Central memory CD8-positive, alpha-beta T cell (primary cell): Measurements from ENCODE around the gene CHMP2A.
A peak's percentile ranks its signal among the peaks of the same experiment; 100 is the strongest.

Experiments
- ATAC-seq: fragments of 150-1000 bp; cut with Tn5 transposase; replicated peaks from 2 replicates; pipeline ENCODE4 v1.10.0; 2022; ENCODE audit warnings: mild to moderate bottlenecking, moderate FRiP score, moderate number of reproducible peaks; ENCODE audit not compliant: poor library complexity, severe bottlenecking; ENCODE audit errors: extremely low read depth
- DNase-seq, 2 donors: peaks; one replicate each; pipeline ENCODE4 v3.0.0; 2021; ENCODE audit warnings: low spot score in 2 of 2
- H3K27ac Mint-ChIP-seq: one replicate; pipeline ENCODE4 v1.8.0; 2022; ENCODE audit warnings: low read depth, mild to moderate bottlenecking, moderate library complexity, mixed read lengths
- H3K27me3 Mint-ChIP-seq: one replicate; pipeline ENCODE4 v1.8.0; 2022; ENCODE audit warnings: mixed read lengths
- H3K36me3 Mint-ChIP-seq: one replicate; pipeline ENCODE4 v1.8.0; 2022; ENCODE audit warnings: mild to moderate bottlenecking, moderate library complexity, mixed read lengths; ENCODE audit not compliant: insufficient read depth
- H3K4me1 Mint-ChIP-seq: one replicate; pipeline ENCODE4 v1.8.0; 2022; ENCODE audit warnings: mixed read lengths
- H3K4me3 Mint-ChIP-seq: one replicate; pipeline ENCODE4 v1.8.0; 2022; ENCODE audit warnings: mild to moderate bottlenecking, moderate library complexity, mixed read lengths
- H3K9me3 Mint-ChIP-seq: one replicate; pipeline ENCODE4 v1.8.0; 2022; ENCODE audit warnings: mixed read lengths

The CHMP2A gene

DNA sequence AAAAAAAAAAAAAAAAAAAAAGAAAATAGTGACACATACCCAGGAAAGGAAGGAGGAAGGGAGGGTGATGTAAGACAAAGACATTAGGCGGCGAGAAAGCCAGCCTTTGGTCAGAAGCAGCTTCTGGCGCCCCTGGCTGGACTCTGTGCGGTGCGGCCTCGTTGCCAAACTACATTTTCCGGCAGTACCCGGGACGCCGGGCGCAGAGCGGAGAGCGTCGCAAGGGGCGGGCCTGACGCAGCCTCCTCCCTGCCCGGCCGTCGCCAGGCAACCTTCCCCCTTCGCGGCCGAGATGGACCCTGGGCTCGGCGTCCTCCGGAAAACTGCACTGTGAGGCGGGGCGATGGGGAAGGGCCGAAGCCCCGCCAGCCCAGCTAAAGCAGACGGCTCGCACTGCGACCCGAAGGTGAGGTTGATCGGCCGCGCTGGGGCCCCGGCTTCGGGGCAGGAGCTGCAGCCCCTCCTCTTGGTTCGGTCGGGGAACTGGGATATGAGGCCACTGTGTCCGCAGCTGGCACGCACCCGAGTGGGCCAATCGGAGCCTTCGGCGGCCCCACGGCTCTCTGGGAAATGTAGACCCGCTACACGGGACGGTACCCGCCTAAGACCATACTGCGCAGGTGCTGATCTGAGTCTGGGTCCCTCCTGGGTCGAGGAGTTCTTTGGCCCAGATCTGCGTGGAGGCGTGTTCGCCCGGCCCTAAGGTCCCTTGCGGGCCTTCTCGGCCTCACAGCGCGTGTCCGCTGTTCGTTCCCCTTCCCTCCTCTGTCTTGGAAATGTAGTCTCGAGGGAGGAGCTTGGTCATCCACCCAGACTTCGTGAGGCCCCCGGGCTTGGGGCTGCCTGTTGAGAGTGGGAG lies 20.5 kb upstream of the CHMP2A start:
- peaks cover 42% of the 10 kb centered on the region for H3K4me1 Mint-ChIP-seq
- H3K27me3 Mint-ChIP-seq: no peaks in the 10 kb centered on the region
- H3K27ac Mint-ChIP-seq: peak overlapping the region; percentile 100
- peak overlapping the region; percentile 87 for H3K4me3 Mint-ChIP-seq
- H3K36me3 Mint-ChIP-seq: peaks cover 20% of the 10 kb centered on the region
- DNase-seq (peak; percentile 58), ATAC-seq (peak; percentile 22)
- H3K9me3 Mint-ChIP-seq: no peaks in the 10 kb centered on the region

DNA sequence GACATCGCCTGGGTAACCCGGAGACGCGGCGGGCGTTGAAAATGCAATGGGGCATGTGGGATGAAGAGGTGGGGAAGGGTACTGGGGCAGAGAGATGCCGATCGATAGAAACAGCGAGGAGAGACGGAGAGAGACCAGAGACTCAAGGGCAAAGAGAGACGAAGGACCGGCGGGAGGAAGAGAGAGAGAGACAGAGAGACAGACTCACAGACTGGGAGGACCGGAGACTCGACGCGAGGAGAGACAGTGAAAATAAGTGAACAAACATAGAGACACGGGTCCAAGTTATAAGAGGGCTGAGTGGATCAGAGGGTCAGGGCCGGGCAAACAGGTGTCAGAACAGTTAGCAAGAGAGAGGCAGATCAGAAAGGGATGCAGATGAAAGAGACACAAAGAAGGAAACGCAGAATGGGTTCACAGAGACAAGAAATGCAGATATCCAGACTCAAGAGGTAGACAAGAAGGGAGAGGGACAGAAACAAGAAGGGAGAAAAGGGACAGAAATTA lies 18.8 kb upstream of the CHMP2A start:
- ATAC-seq: no peak
- no peaks in the 10 kb centered on the region for H3K9me3 Mint-ChIP-seq
- H3K4me1 Mint-ChIP-seq: peaks cover 34% of the 10 kb centered on the region
- H3K36me3 Mint-ChIP-seq: peaks cover 17% of the 10 kb centered on the region
- no peaks in the 10 kb centered on the region for H3K27me3 Mint-ChIP-seq
- DNase-seq: no peak
- H3K27ac Mint-ChIP-seq: peak overlapping the region; percentile 100
- peak overlapping the region; percentile 87 for H3K4me3 Mint-ChIP-seq

DNA sequence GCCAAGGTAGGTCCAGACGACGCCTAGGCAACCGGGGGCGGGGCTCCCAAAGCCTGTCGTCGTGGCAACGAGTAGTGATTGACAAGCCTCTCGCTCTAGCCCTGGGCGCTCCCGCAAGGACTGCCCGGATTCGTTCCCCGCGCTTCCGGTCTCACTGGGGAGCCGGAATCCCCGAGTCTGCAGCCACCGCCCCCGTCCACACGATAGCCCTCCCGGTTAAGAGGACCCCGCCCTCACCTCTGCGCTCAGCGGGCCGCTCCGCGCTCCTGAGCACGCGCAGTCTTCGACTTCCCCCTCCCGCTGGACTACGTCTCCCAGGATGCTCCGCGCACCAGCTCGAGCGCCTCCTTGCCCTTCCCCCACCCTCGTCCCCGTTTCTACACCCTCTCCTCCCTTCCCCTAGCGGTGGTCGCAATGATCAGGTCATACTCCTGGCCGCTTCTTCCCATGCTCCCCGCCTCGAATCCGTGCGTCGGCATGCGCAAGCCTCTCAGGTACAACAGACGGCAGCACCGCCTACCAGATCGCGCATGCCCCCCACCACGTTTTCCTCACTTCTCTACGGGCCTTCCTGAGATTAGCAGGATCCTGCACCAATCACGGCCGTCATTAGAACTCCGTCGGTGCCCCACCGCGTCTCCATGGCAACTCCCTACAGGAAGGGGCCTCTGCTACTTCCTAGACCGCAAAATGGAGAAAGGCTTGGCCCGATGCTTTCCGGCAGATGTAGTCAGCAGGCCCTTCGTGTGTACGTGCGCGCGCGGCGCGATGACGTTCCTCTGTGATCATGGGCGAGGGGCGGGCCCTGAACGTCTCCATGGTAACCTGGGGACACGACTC lies 18.1 kb upstream of the CHMP2A start, which contains the start of gene MZF1:
TSS of gene MZF1 (minus strand) at position 518 of the 840 bp plus-strand sequence. CDS start 1,946 bp downstream, outside the sequence.
- peak within 1 kb of the TSS; percentile 87 for H3K4me3 Mint-ChIP-seq
- DNase-seq: peak; percentile 98 to 100
- peak; percentile 80 for ATAC-seq
- H3K9me3 Mint-ChIP-seq: no peaks in the 10 kb centered on the region
- peaks cover 17% of the 10 kb centered on the region for H3K36me3 Mint-ChIP-seq
- no peaks in the 10 kb centered on the region for H3K27me3 Mint-ChIP-seq
- H3K27ac Mint-ChIP-seq: peak within 1 kb of the TSS; percentile 100
- H3K4me1 Mint-ChIP-seq: peaks cover 41% of the 10 kb centered on the region

DNA sequence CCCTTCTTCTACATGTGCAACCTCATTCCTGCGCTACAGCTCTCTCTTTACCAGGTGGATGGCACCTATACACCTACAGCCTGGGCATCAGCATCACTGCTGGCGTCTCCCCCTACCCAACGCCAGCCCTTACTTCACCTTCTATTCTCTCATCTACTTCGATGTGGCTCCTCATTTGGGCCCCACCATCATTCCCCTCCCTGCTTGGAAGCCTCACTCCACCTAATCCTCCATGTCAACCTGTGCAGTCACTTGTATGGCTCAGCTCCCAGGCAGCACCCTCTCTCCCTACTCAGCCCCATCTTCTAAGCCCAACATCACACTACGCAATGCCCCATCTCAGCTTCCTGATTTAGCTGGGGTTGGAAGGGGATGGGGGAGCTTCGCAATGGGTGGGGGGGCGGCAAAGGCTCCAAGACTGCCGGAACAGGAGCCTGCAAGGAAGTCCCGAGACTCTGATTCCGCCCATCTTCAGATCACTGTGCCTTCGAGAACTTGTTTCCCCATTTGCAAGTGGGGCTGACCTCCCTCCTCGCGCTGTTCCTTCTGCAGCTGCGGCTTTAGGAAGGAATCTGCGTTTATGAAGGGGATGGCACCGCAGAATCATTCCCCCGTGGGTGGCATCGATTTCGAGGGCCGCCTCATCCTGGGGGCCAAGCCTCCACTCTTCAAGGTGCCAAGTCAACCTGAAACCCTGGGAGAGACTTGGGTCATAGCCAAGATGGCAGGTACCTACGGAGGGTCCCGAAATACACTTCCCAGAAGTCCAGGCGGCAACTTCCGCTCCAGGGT lies 17.3 kb upstream of the CHMP2A start:
- DNase-seq: no peak
- Mint-ChIP-seq H3K4me1 (peaks cover 37% of the 10 kb centered on the region), H3K4me3 (peak overlapping the region; percentile 87), H3K27me3 (no peaks in the 10 kb centered on the region), H3K9me3 (no peaks in the 10 kb centered on the region), H3K36me3 (peaks cover 17% of the 10 kb centered on the region), H3K27ac (peak overlapping the region; percentile 100)
- no peak for ATAC-seq

DNA sequence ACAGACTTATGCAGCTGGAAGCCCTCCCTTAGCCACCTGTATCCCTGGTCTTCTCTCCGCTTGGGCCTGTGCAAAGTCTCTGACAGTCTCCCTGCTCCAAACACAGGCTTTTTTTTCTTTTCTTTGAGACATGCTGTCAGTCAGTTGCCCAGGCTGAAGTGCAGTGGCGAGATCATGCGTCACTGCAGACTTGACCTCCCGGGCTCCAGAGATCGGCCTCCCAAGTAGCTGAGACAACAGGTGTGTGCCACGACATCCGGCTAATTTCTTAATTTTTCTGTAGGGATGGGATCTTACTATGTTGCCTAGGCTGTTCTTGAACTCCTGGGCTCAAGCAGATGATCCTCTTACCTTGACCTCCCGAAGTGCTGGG lies 16.7 kb upstream of the CHMP2A start:
- Mint-ChIP-seq H3K27ac (no peak overlapping the region), H3K4me1 (peaks cover 37% of the 10 kb centered on the region), H3K27me3 (no peaks in the 10 kb centered on the region), H3K4me3 (no peak overlapping the region), H3K9me3 (no peaks in the 10 kb centered on the region), H3K36me3 (peaks cover 17% of the 10 kb centered on the region)
- DNase-seq (no peak), ATAC-seq (no peak)

DNA sequence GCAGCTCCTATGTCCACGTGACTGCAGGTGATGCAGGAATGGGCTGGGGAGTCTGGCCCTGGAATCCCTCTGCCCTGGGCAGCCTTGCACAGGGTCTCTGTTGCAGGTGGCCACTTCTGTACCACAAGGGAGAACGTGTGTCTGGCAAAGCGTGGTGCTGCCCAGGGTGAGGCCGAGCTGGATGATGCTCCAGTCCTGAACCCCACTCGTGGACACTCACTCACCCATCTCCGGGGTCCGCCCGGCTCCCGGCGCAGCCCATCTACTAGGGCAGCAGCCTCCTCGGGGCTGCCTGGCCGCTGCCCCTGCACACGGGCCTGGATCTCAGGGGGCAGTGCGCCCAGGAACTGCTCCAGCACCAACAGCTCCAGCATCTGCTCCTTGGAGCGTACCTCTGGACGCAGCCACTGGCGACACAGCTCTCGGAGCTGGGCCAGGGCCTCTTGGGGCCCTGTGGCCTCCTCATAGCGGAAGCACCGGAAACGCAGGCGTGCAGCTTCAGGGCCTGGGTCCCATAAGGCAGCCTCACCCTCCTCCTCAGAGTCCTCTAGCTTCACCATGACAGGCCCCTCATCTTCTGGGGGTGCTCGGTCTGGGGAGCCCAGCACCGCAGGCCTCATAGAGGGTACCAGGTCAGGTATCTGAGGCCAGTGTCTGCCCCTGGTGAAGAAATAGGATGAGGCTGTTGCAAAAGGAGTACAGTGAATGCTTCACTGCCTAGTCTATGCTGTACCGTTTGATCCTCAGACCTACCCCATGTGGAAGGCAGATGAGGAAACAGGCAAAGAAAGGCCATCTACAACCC lies 16.1 kb upstream of the CHMP2A start:
- no peak for DNase-seq
- H3K36me3 Mint-ChIP-seq: peaks cover 20% of the 10 kb centered on the region
- H3K4me3 Mint-ChIP-seq: no peak overlapping the region
- no peaks in the 10 kb centered on the region for H3K9me3 Mint-ChIP-seq
- no peaks in the 10 kb centered on the region for H3K27me3 Mint-ChIP-seq
- no peak for ATAC-seq
- peaks cover 36% of the 10 kb centered on the region for H3K4me1 Mint-ChIP-seq
- H3K27ac Mint-ChIP-seq: no peak overlapping the region

DNA sequence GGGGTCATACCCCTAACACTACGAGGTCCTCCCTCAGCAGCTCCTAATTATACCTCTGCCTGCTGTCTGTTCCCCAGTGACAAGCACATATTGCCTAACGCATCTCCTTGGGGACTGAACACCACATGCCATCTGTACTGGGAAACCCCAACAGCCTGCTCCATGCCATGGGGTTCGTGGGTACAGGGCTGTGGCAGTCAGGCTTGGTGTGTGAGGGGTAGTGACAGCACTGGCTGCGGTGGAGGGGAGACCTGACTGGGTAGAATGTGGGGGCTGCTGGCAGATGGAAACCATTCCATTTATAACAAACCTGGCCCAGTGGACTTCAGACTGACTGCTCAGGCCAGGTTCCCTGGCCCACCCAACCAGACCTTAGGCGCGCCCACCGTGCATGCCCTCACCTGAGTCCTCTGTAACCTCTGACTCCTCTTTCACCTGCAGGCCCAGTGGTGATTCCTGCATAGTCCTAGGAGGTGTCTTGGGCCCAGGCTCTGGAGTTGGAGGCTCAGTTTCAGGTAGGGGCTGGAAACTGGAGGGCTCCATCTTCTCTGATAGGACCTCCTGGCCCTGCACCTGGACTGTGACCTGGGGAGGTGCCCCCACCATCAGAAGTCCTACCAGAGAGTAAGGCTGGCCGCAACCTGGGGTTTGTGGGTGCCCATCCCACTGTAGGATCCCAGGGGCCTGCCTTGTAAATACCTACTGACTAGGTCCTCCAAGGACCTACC lies 15.2 kb upstream of the CHMP2A start:
- no peak for ATAC-seq
- peaks cover 32% of the 10 kb centered on the region for H3K4me1 Mint-ChIP-seq
- H3K9me3 Mint-ChIP-seq: no peaks in the 10 kb centered on the region
- no peak for DNase-seq
- H3K36me3 Mint-ChIP-seq: peaks cover 17% of the 10 kb centered on the region
- no peak overlapping the region for H3K4me3 Mint-ChIP-seq
- H3K27ac Mint-ChIP-seq: no peak overlapping the region
- no peaks in the 10 kb centered on the region for H3K27me3 Mint-ChIP-seq

DNA sequence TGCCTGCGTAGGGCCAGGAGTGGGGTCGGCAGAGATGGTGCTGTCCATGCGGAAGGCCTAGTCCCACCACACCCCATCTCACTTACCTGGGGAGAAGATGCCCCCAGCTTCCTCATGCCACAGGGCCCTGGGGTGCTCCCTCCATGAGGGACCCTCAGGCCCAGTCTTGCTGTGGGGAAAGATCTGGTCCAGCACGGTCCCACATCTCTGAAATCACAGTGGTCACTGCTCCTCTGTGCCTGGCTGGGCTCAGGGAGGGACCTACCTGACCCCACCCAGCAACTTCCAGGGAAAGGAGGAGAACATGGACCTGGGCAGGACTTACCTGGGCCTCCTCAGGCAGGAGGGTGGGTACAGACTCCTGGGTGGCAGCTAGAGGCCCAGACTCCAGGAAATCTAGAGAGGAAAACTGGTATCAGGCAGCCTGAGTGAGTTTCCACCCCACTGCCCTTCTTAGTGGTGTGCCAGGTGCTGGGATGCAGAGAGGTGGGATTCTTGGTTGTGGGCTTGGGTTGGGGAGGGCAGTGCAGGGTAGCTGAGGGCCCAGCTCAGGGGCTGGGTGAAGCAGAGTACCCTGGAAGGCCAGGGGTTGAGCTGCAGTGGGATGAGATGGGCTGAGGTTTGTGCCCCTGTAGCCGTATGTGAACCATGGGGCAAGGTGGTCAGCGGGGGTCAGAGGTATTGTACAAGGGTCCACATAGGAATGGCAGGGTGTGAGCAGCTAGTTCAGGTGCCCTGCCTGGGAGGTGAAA lies 14.5 kb upstream of the CHMP2A start:
- no peak for DNase-seq
- H3K4me3 Mint-ChIP-seq: no peak overlapping the region

DNA sequence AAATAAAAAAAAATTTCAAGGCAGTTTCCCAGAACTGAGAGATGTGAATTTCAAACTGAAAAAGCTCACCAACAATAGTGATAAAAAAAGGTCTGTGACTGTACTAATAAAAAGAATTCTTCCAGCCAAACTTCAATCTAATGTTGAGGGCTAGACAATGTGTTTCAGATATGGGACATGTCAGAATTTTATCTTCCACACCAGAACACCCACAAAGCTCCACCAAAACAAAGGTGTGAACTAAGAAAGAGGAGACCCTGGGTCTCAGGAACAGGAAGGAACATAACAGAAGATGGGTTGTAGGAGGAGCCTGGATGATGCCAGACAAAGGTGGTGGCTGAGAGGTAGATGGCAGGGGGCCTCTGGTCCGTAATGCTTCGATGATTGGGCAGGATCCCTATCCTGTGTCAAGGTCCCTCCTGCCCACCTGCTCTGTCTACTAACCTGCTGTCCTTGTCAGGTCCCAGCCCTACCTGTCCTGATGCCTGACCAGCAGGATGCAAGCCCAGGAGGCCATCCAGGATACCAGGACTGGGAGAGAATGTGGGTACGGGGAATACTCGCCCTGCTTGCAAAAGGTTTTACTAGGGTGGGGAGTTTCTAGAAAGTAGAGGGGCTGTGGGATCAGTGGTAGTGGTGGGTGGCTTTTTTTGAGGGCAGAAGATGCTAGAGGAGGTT lies 13.7 kb upstream of the CHMP2A start:
- DNase-seq (no peak), ATAC-seq (no peak)
- H3K36me3 Mint-ChIP-seq: peaks cover 16% of the 10 kb centered on the region
- H3K27me3 Mint-ChIP-seq: no peaks in the 10 kb centered on the region
- H3K4me3 Mint-ChIP-seq: no peak overlapping the region
- H3K4me1 Mint-ChIP-seq: peaks cover 30% of the 10 kb centered on the region
- H3K9me3 Mint-ChIP-seq: no peaks in the 10 kb centered on the region
- H3K27ac Mint-ChIP-seq: peak overlapping the region; percentile 29

More for the DNA sequence above, 14.5 kb upstream of the CHMP2A start:
- H3K36me3 Mint-ChIP-seq: peaks cover 16% of the 10 kb centered on the region
- peaks cover 32% of the 10 kb centered on the region for H3K4me1 Mint-ChIP-seq
- H3K27me3 Mint-ChIP-seq: no peaks in the 10 kb centered on the region
- ATAC-seq: no peak
- H3K27ac Mint-ChIP-seq: no peak overlapping the region
- no peaks in the 10 kb centered on the region for H3K9me3 Mint-ChIP-seq

DNA sequence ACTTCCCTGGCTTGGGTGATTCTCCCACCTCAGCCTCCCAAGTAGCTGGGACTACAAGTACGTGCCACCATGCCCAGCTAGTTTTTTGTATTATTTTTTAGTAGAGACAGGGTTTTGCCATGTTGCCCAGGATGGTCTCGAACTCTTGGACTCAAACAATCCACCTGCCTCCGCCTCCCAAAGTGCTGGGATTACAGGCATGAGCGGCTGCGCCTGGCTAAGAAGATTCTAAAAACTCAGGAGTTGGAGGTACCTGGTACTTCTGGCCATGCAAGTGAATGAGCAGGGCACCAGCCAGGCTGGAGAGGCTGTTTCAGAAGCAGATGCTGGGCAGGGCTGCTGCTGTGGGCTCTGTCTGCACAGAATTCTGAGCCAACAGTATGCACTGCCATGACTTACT lies 12.1 kb upstream of the CHMP2A start:
- peaks cover 11% of the 10 kb centered on the region for H3K36me3 Mint-ChIP-seq

More for the DNA sequence above, 12.1 kb upstream of the CHMP2A start:
- no peaks in the 10 kb centered on the region for H3K27me3 Mint-ChIP-seq
- no peak for ATAC-seq
- H3K9me3 Mint-ChIP-seq: no peaks in the 10 kb centered on the region
- peaks cover 23% of the 10 kb centered on the region for H3K4me1 Mint-ChIP-seq
- H3K4me3 Mint-ChIP-seq: no peak overlapping the region
- H3K27ac Mint-ChIP-seq: no peak overlapping the region
- DNase-seq: no peak
